ENCODE measurements around the gene BUB1. TPM values are rescaled to one million over a fixed set of nuclear protein-coding genes. Genes with fewer than 3 reads are reported as not detected.
"Not testable (repeated sequence)": the region's sequence is repeated elsewhere in the genome, so short reads cannot be mapped to it uniquely, and the experiment has no call there.

BUB1 gene
- total RNA-seq, 1 donor from 2014 or later: 0.66 TPM

DNA sequence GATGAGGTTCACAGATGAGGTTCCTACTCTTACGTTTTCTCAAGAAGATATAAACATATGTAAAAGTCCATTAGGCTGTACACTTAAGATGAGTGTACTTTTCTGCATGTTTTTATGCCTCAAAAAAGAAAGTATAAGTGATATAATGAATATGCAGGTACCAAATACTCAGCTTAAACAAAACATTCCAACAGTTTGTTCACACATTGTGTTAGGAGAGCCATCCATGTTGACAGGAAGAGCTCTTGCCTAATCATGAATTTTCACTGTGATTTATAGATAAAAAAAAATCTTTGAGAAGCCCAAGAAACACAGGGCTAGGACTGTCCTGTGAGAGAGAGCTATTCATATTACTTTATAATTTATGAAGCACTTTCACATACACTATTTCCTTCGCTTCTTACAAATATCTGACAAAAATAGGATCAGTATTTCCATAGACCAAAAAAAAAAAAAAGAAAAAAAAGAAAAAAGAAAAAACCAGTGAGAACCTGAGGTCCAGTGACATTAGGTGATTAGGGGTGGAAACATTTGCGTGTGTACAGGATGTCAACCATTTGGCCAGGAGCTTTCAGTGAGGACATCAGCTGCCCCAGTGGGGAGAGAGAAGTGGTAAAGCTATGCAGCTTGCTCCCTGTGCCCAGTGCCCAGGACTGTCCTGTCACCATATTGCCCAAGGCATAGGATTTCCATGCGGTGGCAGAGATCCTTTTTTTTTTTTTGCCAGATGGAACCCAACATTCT lies 38.7 kb downstream of the BUB1 start:
- H3K4me1 ChIP-seq: no peaks in the 10 kb centered on the region
- DNase-seq: no peak
- H3K27me3 ChIP-seq (ENCODE audit: low read depth): no peaks in the 10 kb centered on the region
- H3K36me3 ChIP-seq: no peaks in the 10 kb centered on the region
- no peak overlapping the region for H3K4me3 ChIP-seq
- TF ChIP-seq, protein P1, sequence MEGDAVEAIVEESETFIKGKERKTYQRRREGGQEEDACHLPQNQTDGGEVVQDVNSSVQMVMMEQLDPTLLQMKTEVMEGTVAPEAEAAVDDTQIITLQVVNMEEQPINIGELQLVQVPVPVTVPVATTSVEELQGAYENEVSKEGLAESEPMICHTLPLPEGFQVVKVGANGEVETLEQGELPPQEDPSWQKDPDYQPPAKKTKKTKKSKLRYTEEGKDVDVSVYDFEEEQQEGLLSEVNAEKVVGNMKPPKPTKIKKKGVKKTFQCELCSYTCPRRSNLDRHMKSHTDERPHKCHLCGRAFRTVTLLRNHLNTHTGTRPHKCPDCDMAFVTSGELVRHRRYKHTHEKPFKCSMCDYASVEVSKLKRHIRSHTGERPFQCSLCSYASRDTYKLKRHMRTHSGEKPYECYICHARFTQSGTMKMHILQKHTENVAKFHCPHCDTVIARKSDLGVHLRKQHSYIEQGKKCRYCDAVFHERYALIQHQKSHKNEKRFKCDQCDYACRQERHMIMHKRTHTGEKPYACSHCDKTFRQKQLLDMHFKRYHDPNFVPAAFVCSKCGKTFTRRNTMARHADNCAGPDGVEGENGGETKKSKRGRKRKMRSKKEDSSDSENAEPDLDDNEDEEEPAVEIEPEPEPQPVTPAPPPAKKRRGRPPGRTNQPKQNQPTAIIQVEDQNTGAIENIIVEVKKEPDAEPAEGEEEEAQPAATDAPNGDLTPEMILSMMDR (IDR thresholded peaks at IDR 0.05; ENCODE audit: borderline replicate concordance): no peak
- intact Hi-C loops (cut with micrococcal nuclease): no loop called here
- H3K27ac ChIP-seq (replicated peaks): no peak overlapping the region
- H3K9me3 ChIP-seq (replicated peaks): no peaks in the 10 kb centered on the region

DNA sequence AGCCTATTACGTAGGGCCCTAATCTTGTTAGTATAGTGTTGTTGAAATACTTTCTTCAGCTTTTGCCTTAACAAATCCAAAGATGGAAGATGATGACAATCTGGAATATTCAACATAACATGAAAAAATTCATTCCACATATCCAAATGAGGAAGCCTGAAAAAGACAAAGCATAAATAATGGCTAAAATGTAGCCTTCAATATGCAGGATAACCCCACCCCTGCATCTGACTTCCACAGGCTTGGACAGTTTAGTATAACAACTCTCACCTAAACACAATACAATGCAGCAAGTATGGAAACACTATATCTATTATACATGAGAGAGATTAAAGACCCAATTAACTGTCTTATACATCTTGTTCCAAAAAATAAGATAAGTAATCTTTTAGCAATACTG lies 39.9 kb downstream of the BUB1 start:
- Histone ChIP-seq H3K36me3 (no peaks in the 10 kb centered on the region), H3K4me1 (no peaks in the 10 kb centered on the region), H3K4me3 (no peak overlapping the region), H3K27me3 (ENCODE audit: low read depth) (no peaks in the 10 kb centered on the region), H3K9me3 (replicated peaks) (no peaks in the 10 kb centered on the region), H3K27ac (replicated peaks) (no peak overlapping the region)
- DNase-seq: no peak
- TF ChIP-seq, protein P1 (IDR thresholded peaks at IDR 0.05; ENCODE audit: borderline replicate concordance): no peak
- intact Hi-C loops (cut with micrococcal nuclease): no loop called here

DNA sequence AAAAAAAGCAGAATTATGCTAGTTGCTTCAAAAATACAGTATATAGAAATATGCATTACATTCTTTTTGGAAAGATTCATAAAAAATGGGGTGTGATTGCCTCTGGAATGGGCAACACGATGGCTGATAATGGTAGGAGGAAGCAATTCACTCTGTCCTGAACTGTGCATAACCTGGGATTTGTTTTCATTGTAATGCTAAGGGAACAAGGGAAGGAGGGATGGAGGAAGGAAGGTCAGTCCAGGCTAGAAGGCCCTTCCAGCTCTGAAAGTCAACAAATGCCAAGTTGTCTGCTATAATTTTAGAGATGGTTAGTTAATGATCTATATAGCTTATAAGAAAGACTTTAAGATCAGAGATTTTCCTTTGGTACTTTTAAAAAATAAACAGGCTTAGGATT lies 40.8 kb downstream of the BUB1 start:
- H3K9me3 ChIP-seq (replicated peaks): no peaks in the 10 kb centered on the region
- TF ChIP-seq, protein P1 (IDR thresholded peaks at IDR 0.05; ENCODE audit: borderline replicate concordance): no peak
- H3K36me3 ChIP-seq: no peaks in the 10 kb centered on the region
- no peak for DNase-seq
- H3K4me1 ChIP-seq: no peaks in the 10 kb centered on the region
- intact Hi-C loops (cut with micrococcal nuclease): no loop called here
- H3K4me3 ChIP-seq: no peak overlapping the region
- H3K27ac ChIP-seq (replicated peaks): no peak overlapping the region
- H3K27me3 ChIP-seq (ENCODE audit: low read depth): no peaks in the 10 kb centered on the region

DNA sequence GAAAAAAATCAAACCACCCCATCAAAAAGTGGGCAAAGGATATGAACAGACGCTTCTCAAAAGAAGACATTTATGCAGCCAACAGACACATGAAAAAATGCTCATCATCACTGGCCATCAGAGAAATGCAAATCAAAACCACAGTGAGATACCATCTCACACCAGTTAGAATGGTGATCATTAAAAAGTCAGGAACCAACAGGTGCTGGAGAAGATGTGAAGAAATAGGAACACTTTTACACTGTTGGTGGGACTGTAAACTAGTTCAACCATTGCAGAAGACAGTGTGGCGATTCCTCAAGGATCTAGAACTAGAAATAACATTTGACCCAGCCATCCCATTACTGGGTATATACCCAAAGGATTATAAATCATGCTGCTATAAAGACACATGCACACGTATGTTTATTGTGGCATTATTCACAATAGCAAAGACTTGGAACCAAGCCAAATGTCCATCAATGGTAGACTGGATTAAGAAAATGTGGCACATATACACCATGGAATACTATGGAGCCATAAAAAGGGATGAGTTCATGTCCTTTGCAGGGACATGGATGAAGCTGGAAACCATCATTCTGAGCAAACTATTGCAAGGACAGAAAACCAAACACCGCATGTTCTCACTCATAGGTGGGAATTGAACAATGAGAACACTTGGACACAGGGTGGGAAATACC lies 41.8 kb downstream of the BUB1 start:
- intact Hi-C loops (cut with micrococcal nuclease); H3K27me3 ChIP-seq (ENCODE audit: low read depth); H3K4me1 ChIP-seq; DNase-seq; H3K27ac ChIP-seq (replicated peaks); H3K36me3 ChIP-seq; H3K4me3 ChIP-seq; H3K9me3 ChIP-seq (replicated peaks): not testable (repeated sequence)

DNA sequence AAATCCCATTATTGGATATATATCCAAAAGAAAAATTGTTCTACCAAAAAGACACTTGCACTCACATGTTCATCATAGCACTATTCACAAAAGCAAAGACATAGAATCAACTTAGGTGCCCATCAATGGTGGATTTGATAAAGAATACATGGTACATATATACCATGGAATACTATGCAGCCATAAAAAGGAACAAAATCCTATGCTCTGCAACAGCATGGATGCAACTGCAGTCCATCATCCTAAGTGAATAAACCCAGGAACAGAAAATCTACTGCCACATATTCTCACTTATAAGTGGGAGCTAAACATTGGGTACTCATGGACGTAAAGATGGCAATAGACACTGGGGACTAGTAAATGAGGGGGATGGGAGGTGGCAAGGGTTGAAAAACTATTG lies 50.5 kb downstream of the BUB1 start:
- H3K27me3 ChIP-seq (ENCODE audit: low read depth); H3K36me3 ChIP-seq; H3K4me1 ChIP-seq; intact Hi-C loops (cut with micrococcal nuclease); H3K9me3 ChIP-seq (replicated peaks); H3K27ac ChIP-seq (replicated peaks); H3K4me3 ChIP-seq; DNase-seq: not testable (repeated sequence)

DNA sequence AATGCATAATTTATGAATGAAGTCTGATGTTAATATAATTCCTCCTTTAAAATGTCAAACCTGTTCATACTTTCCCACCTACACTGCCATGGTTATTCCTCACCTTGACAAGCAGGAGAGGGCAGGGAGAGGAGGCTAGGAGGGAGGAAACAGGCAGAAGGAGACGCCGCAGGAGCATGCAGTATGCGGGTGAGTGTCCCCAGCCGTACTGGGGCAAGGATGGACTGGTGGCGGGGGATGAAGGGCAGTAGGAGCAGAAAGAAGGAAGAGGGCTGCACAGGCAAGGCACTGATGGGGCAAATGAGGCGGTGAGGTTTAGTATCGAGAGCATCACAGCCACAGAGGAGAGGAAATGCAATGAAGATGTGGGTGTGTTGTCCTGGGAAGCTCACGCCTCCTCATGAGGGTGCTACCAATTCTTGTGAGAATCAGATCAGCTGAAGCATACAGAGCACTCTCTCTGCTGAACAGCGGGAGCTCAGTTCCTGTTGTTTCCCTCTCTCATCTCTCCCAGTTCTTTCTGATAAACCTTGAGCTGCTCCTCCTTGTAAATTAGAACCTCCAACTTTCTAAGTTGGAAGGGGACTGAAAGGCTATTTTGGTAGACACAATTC lies 58.4 kb downstream of the BUB1 start:
- intact Hi-C loops (cut with micrococcal nuclease); H3K36me3 ChIP-seq; H3K9me3 ChIP-seq (replicated peaks); H3K4me3 ChIP-seq; H3K4me1 ChIP-seq; H3K27ac ChIP-seq (replicated peaks); DNase-seq; H3K27me3 ChIP-seq (ENCODE audit: low read depth): not testable (repeated sequence)

DNA sequence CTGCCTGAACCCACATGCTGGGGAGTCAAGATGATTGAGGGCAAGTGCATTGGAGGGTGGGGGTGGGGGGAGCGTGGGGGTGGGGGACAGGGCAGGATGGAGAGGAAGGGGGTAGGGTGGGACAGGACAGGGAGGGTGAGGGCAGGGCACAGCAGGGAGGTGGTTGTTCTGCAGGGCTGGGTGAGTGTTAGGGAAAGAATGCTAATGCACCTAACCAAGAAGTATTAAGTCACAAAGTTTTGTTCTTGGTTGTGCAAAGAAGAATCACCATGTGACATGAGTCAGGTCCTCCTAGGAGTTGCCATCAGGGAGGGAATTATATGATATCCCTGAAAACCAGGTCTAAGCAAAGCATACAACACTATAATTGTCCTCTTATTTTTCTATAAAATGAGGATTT lies 63.9 kb downstream of the BUB1 start:
- H3K36me3 ChIP-seq; H3K27ac ChIP-seq (replicated peaks); H3K4me3 ChIP-seq; H3K27me3 ChIP-seq (ENCODE audit: low read depth); DNase-seq; H3K4me1 ChIP-seq; H3K9me3 ChIP-seq (replicated peaks); intact Hi-C loops (cut with micrococcal nuclease): not testable (repeated sequence)

- H3K4me1 ChIP-seq; H3K36me3 ChIP-seq; DNase-seq; H3K9me3 ChIP-seq (replicated peaks); H3K27ac ChIP-seq (replicated peaks); H3K27me3 ChIP-seq (ENCODE audit: low read depth); intact Hi-C loops (cut with micrococcal nuclease); H3K4me3 ChIP-seq: not testable (repeated sequence)
Observed at GRCh38 chr2:110610613-110611250, 67.1 kb downstream of the BUB1 start.

- H3K36me3 ChIP-seq; H3K4me1 ChIP-seq; DNase-seq; intact Hi-C loops (cut with micrococcal nuclease); H3K9me3 ChIP-seq (replicated peaks); H3K4me3 ChIP-seq; H3K27me3 ChIP-seq (ENCODE audit: low read depth); H3K27ac ChIP-seq (replicated peaks): not testable (repeated sequence)
Observed at GRCh38 chr2:110609843-110610612, 67.8 kb downstream of the BUB1 start.
